H9 (cell line): Measurements from ENCODE around the gene ANKRD27. TPM values are rescaled to one million over a fixed set of nuclear protein-coding genes. Genes with fewer than 3 reads are reported as not detected.

Source experiments
- DNase-seq: peaks from one replicate; pipeline ENCODE4 v3.0.0-alpha.2; 2017
- H2AFZ ChIP-seq: one replicate; pipeline ENCODE4 v1.6.1; 2013; ENCODE audit warnings: mild to moderate bottlenecking, low read length, control low read depth, moderate library complexity
- H2AK5ac ChIP-seq: 2 replicates; pipeline ENCODE4 v1.6.1; 2013; ENCODE audit warnings: low read length, control low read depth, mixed read lengths; ENCODE audit not compliant: insufficient read length
- H2BK120ac ChIP-seq: one replicate; pipeline ENCODE4 v1.6.1; 2013; ENCODE audit warnings: low read depth, mild to moderate bottlenecking, low read length, control low read depth, inconsistent platforms; ENCODE audit not compliant: poor library complexity, severe bottlenecking
- H2BK12ac ChIP-seq: 2 replicates; pipeline ENCODE4 v1.6.1; 2013; ENCODE audit warnings: low read length, control low read depth, mixed read lengths, low read depth; ENCODE audit not compliant: insufficient read length
- H2BK15ac ChIP-seq: 2 replicates; pipeline ENCODE4 v1.6.1; 2013; ENCODE audit warnings: low read depth, low read length, control low read depth
- H2BK20ac ChIP-seq: one replicate; pipeline ENCODE4 v1.6.1; 2013; ENCODE audit warnings: low read depth, mild to moderate bottlenecking, low read length, control low read depth, inconsistent platforms; ENCODE audit not compliant: poor library complexity, severe bottlenecking
- H2BK5ac ChIP-seq: 2 replicates; pipeline ENCODE4 v1.6.1; 2013; ENCODE audit warnings: low read length, control low read depth, mixed read lengths; ENCODE audit not compliant: insufficient read length
- H3K14ac ChIP-seq: 2 replicates; pipeline ENCODE4 v1.6.1; 2013; ENCODE audit warnings: low read length, control low read depth; ENCODE audit not compliant: insufficient read depth
- H3K18ac ChIP-seq: 2 replicates; pipeline ENCODE4 v1.6.1; 2013; ENCODE audit warnings: low read depth, mild to moderate bottlenecking, mixed read lengths, low read length, control low read depth; ENCODE audit not compliant: insufficient read length
- H3K23ac ChIP-seq: 2 replicates; pipeline ENCODE4 v1.6.1; 2013; ENCODE audit warnings: low read length, control low read depth, mixed read lengths, low read depth; ENCODE audit not compliant: insufficient read length
- H3K23me2 ChIP-seq: 2 replicates; pipeline ENCODE4 v1.6.1; 2013; ENCODE audit warnings: low read depth, mild to moderate bottlenecking, mixed read lengths, low read length, control low read depth; ENCODE audit not compliant: insufficient read length, poor library complexity, severe bottlenecking
- H3K27ac ChIP-seq: 2 replicates; pipeline ENCODE4 v1.5.1; 2013; ENCODE audit warnings: low read length, control low read depth, mixed read lengths, low read depth; ENCODE audit not compliant: insufficient read length
- H3K27me3 ChIP-seq: 2 replicates; pipeline ENCODE4 v1.6.1; 2013; ENCODE audit warnings: low read length, control low read depth, inconsistent platforms; ENCODE audit not compliant: insufficient read depth
- H3K4ac ChIP-seq: 2 replicates; pipeline ENCODE4 v1.6.1; 2013; ENCODE audit warnings: low read depth, mild to moderate bottlenecking, control low read depth, inconsistent platforms, low read length, moderate library complexity
- H3K4me1 ChIP-seq: 2 replicates; pipeline ENCODE4 v1.6.1; 2013; ENCODE audit warnings: low read length, control low read depth, inconsistent platforms; ENCODE audit not compliant: insufficient read depth
- H3K4me2 ChIP-seq: 2 replicates; pipeline ENCODE4 v1.6.1; 2013; ENCODE audit warnings: low read length, control low read depth, mixed read lengths; ENCODE audit not compliant: insufficient read length, insufficient read depth
- H3K56ac ChIP-seq: 2 replicates; pipeline ENCODE4 v1.6.1; 2013; ENCODE audit warnings: low read depth, mild to moderate bottlenecking, mixed read lengths, low read length, control low read depth; ENCODE audit not compliant: insufficient read length
- H3K79me1 ChIP-seq: 2 replicates; pipeline ENCODE4 v1.6.1; 2013; ENCODE audit warnings: low read depth, mild to moderate bottlenecking, moderate library complexity, low read length, control low read depth, inconsistent platforms; ENCODE audit not compliant: insufficient read depth, poor library complexity, severe bottlenecking
- H3K79me2 ChIP-seq: 2 replicates; pipeline ENCODE4 v1.6.1; 2013; ENCODE audit warnings: low read length, control low read depth, inconsistent platforms; ENCODE audit not compliant: insufficient read depth
- H3K9ac ChIP-seq: 2 replicates; pipeline ENCODE4 v1.6.1; 2013; ENCODE audit warnings: low read length, control low read depth, mixed read lengths; ENCODE audit not compliant: insufficient read length; ENCODE audit errors: extremely low read depth
- H3K9me3 ChIP-seq: one replicate; pipeline ENCODE4 v1.6.1; 2013; ENCODE audit warnings: low read depth, low read length, inconsistent platforms; ENCODE audit not compliant: control insufficient read depth
- H3T11ph ChIP-seq: one replicate; pipeline ENCODE4 v1.6.1; 2013; ENCODE audit warnings: mild to moderate bottlenecking, low read length, control low read depth, inconsistent platforms
- H4K20me1 ChIP-seq: one replicate; pipeline ENCODE4 v1.6.1; 2013; ENCODE audit not compliant: control insufficient read depth, insufficient read length, insufficient read depth
- H4K5ac ChIP-seq: 2 replicates; pipeline ENCODE4 v1.6.1; 2013; ENCODE audit warnings: low read depth, mild to moderate bottlenecking, mixed read lengths, low read length, control low read depth; ENCODE audit not compliant: insufficient read length
- H4K8ac ChIP-seq: replicated peaks from 2 replicates; pipeline ENCODE4 v1.6.1; 2013; ENCODE audit warnings: low read length, control low read depth, mixed read lengths, low read depth; ENCODE audit not compliant: insufficient read length
- H4K91ac ChIP-seq: 2 replicates; pipeline ENCODE4 v1.6.1; 2013; ENCODE audit warnings: low read depth, mild to moderate bottlenecking, moderate library complexity, mixed read lengths, low read length, control low read depth; ENCODE audit not compliant: insufficient read length
- H3K27ac Mint-ChIP-seq, 3 experiments: 2 replicates in 2 of 3; 3 replicates in 1 of 3; pipeline ENCODE4 v1.8.0; 2020 to 2021; ENCODE audit warnings: mixed read lengths in 3 of 3, mild to moderate bottlenecking in 1 of 3, moderate library complexity in 1 of 3
- H3K27me3 Mint-ChIP-seq: 2 replicates; pipeline ENCODE4 v1.8.0; 2021; ENCODE audit warnings: low read depth, mild to moderate bottlenecking, moderate library complexity, mixed read lengths
- H3K36me3 Mint-ChIP-seq, 3 experiments: 2 replicates in 2 of 3; 3 replicates in 1 of 3; pipeline ENCODE4 v1.8.0; 2020 to 2021; ENCODE audit warnings: low read depth in 3 of 3, mixed read lengths in 3 of 3; ENCODE audit not compliant: insufficient read depth in 1 of 3
- H3K4me1 Mint-ChIP-seq, 2 experiments: 2 replicates each; pipeline ENCODE4 v1.8.0; 2020; ENCODE audit warnings: mixed read lengths in 2 of 2
- H3K4me3 Mint-ChIP-seq, 2 experiments: 2 replicates in 1 of 2; 3 replicates in 1 of 2; pipeline ENCODE4 v1.8.0; 2020 to 2021; ENCODE audit warnings: mild to moderate bottlenecking in 2 of 2, mixed read lengths in 2 of 2, moderate library complexity in 1 of 2
- H3K9me3 Mint-ChIP-seq, 2 experiments: 2 replicates in 1 of 2; 3 replicates in 1 of 2; pipeline ENCODE4 v1.8.0; 2020; ENCODE audit warnings: mild to moderate bottlenecking in 2 of 2, mixed read lengths in 2 of 2, moderate library complexity in 1 of 2
- CTCF ChIP-seq: fragments of 200-600 bp; sonication (generic); conservative IDR thresholded peaks from 3 replicates; pipeline ENCODE4 v1.8.0; 2021; ENCODE audit warnings: antibody characterized with exemption, mild to moderate bottlenecking
- WGBS: extraction: QIAGEN DNeasy Blood & Tissue Kit; methylation state at CpG from one replicate; pipeline ENCODE4 v1.1.7; 2013; ENCODE audit warnings: missing lambda C conversion rate, low lambda C conversion rate, mixed read lengths; ENCODE audit not compliant: insufficient read length; ENCODE audit errors: extremely low coverage; 5-methylcytosine and 5-hydroxymethylcytosine counted together
- total RNA-seq: library from RNA; stranded (reverse); gene quantifications from 2 replicates; pipeline ENCODE4 v1.2.1, GENCODE V29; 2021

Gene ANKRD27
- total RNA-seq, 1 experiment from 2014 or later, result 40.7 TPM

- Histone ChIP-seq H3K4ac (no peak overlapping the region), H4K5ac (no peak overlapping the region), H3K79me1 (peaks cover 5% of the 10 kb centered on the region), H3K27ac (no peak overlapping the region), H2AK5ac (no peak overlapping the region), H3K14ac (0 out of 2 replicates have a peak overlapping the region, but pooled peaks have one; percentile 82), H3K9me3 (no peaks in the 10 kb centered on the region), H3K18ac (no peak overlapping the region), H3K4me1 (no peaks in the 10 kb centered on the region), H2BK120ac (no peak overlapping the region), H3K4me2 (peak overlapping the region; percentile 85), H3K23ac (no peak overlapping the region), H3K9ac (peak overlapping the region; percentile 54), H3T11ph (no peak overlapping the region), H3K27me3 (no peaks in the 10 kb centered on the region), H2BK5ac (no peak overlapping the region), H4K91ac (no peak overlapping the region), H4K20me1 (no peaks in the 10 kb centered on the region), H2BK12ac (no peak overlapping the region), H2BK15ac (no peak overlapping the region), H2BK20ac (no peak overlapping the region), H3K23me2 (peaks cover 4% of the 10 kb centered on the region), H2AFZ (no peak overlapping the region), H4K8ac (no peak overlapping the region), H3K56ac (no peak overlapping the region), H3K79me2 (peaks cover 2% of the 10 kb centered on the region; the same call in 1 of the 2 replicates)
- H3K27me3 Mint-ChIP-seq, result peaks cover 31% of the 10 kb centered on the region
- H3K4me1 Mint-ChIP-seq, result peaks cover 8 to 9% of the 10 kb centered on the region in 2 experiments; a peak in 3 of 4 replicates
- peak overlapping the region in 1 of 3 experiments; percentile 68; a peak in 2 of 7 replicates for H3K27ac Mint-ChIP-seq
- peak; percentile 31 for DNase-seq
- TF ChIP-seq CTCF, result no peak
- 0 out of 5 replicates have a peak, but pooled peaks cover 0 to under 1% of the 10 kb centered on the region in 2 experiments for H3K9me3 Mint-ChIP-seq
- no CpG with 5 or more reads among the region's 27 CpGs for WGBS
- peak overlapping the region; percentile 92 to 94 for H3K4me3 Mint-ChIP-seq
- H3K36me3 Mint-ChIP-seq, result peaks cover 20 to 44% (median 39%) of the 10 kb centered on the region in 3 experiments
Observed at GRCh38 chr19:32581705-32582179, 93.2 kb downstream of the ANKRD27 start.
